ENCODE measurements around the gene SCGB3A1.

The SCGB3A1 gene, protein sequence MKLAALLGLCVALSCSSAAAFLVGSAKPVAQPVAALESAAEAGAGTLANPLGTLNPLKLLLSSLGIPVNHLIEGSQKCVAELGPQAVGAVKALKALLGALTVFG

GRCh38 chr5:180591311-180591887 is at the start of gene SCGB3A1:
SCGB3A1 (minus strand) TSS chr5:180591499; CDS start chr5:180591462, 37 bp downstream.
- no peak for DNase-seq

GRCh38 chr5:180640611-180640860 is 49.2 kb upstream of the SCGB3A1 start:
- no peak for DNase-seq

- DNase-seq, result no peak
Measured at GRCh38 chr5:180639741-180640610, 48.7 kb upstream of the SCGB3A1 start.

- DNase-seq, result no peak
Measured at GRCh38 chr5:180639287-180639686, 48.0 kb upstream of the SCGB3A1 start.

DNA sequence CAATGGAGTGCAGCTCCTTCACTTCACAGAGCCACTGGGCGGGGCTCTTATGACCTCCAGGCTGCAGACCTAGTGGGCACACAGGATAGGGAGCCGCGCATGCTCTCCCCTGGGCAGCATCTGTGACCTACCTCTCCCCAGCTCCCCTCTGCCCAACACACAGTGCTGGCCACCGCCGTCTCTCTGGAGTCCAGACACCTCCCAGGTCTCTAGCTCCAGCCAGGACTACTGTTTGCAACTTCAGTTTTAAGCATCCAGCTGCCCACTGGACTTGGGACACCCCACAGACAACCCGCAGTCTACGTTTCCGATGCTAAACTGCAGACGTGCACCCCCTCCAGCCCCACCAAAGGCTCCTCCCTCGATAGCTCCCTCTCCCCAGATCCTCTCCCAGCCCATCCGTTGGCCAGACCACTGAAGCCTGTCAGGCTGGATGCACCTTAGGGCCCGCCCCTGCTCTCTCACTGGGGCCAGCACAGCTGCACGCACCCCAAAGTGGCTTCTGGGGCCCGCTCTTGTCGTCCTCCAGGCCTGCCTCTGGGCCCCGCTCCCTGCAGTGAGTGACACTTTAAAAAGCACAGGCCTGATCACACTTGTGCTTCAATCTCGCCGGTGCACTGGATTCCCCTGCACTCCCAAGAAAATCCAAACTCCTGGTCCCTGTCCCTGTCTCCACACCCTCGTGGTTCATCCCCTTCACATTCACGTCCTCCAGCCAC is 46.8 kb upstream of the SCGB3A1 start:
- DNase-seq, result no peak

- no peak for DNase-seq
Measured at GRCh38 chr5:180636403-180637075, 45.2 kb upstream of the SCGB3A1 start.

GRCh38 chr5:180636016-180636402 is 44.7 kb upstream of the SCGB3A1 start:
- DNase-seq, result no peak

GRCh38 chr5:180633283-180634177 is 42.2 kb upstream of the SCGB3A1 start:
- DNase-seq, result no peak

GRCh38 chr5:180632768-180633167 is 41.5 kb upstream of the SCGB3A1 start:
- no peak for DNase-seq

DNA sequence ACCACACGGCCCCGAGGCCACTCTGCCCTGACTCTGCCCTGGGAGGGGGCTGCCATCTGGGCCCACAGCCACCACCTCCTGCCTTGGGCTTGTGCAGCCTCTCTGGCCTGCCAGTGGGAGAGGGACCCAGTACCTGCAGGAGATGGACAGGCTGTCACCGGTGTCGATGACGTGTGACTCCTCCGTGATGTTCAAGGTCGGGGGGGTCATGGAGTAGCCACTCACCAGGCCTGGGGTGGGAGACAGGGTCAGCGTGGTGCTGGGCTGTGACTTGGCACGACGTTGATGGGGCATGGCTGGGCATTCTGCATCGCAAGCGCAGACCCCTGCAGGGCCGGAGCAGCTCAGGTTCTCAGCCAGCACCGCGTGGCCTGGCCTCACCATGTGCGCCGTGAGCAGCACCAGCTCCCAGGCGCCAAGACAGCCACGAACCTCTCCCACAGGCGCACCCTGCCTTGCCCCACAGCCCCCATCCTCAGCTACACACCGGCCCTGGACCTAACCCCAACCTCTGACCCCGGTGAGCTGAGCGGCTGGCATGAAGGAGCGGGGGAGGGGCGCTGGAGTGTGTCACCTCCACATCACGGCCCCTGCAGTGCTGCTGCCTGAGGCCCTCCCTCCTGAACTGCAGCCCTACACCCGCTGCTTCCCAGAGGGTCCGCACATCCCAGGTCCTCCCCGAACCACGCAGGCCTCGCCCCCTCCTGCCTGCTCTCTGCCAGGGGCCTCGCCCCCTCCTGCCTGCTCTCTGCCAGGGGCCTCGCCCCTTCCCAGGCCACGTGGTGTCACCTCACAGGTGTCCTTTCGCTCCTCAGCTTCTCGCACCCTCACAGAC is 40.5 kb upstream of the SCGB3A1 start:
- no peak for DNase-seq

DNA sequence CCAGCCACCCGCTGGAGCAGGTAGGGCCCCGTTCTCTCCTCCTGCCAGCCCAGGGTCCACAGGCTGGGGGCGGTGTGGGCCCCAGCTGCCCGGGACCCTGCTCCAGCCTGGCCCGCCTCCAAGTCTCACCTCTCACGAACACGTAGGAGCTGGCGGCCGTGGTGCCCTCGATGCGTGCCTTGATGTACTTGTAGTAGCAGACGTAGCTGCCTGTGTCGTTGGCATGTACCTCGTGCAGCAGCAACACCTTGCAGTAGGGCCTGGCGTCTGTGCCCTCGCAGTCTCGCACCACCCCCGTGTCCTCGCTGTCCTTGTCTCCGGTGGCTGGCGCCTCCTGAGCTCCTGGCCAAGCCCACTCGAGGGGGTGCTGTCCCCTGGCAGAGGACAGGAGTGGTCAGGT is 39.1 kb upstream of the SCGB3A1 start:
- DNase-seq, result no peak

DNA sequence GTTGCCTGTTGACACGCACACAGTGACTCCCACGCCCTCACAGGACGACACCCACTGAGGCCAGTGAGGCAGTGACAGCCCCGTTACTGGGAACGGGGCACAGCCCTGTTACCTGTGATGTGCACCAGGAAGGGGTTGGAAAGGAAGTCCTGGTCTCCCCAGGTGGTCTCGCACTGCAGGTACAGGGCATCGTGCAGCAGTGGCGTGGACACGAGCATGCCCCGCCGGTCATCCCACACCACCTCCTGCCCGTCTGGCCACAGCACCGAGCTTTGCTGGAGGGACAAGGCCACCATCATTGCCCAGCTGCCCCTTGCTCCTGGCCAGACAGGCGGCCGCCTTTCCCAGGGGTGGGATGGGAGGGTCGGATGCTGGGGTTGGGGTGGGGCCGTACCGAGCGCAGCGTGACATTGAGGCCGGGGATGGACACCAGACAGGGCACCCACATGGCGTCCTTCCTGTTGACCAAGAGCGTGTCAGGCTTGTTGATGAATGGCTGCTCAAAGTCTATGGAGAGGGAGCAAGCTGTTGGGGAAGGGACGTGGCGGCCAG is 38.6 kb upstream of the SCGB3A1 start:
- no peak for DNase-seq

DNA sequence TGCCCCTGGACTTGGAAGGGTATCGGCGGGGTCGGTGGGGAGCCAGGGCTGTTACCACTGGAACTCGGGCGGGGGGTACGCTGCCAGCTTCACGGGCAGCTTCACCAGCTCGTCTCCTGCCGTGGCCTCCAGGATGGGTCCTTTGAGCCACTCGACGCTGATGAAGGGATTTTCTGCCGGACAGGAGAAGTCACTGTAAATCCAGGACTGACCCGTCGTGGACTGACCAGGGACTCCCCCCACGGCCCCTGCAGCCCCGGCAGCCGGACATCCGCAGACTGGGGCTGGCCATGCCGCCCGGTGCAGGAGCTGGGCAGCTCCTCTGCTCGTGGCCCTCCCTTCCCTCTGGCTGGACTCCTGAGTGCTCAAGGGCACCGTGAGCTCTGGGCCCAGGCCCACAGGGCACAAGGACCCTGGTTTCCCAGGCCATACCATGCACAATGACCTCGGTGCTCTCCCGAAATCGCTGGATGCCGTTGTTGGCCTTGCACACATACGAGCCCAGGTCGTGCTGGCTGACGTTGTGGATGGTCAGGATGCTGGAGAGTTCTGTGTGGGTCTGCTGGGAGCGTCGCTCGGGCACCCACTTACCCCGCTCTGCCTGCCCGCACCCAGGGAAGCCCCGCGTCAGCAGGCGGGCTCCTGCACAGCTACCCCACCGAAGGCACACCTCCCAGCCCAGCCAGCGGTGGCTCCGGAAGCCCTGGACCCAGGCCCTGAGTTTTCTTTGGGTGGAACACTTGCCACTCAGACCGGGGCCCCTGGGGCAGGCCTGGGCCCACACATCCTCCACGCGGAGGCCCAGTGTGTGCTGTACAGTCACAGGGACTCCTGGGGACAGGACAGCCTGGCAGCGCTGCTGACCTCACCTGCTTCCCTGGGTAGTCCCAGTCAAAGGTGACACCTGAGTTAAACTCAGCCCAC is 37.8 kb upstream of the SCGB3A1 start:
- no peak for DNase-seq

DNA sequence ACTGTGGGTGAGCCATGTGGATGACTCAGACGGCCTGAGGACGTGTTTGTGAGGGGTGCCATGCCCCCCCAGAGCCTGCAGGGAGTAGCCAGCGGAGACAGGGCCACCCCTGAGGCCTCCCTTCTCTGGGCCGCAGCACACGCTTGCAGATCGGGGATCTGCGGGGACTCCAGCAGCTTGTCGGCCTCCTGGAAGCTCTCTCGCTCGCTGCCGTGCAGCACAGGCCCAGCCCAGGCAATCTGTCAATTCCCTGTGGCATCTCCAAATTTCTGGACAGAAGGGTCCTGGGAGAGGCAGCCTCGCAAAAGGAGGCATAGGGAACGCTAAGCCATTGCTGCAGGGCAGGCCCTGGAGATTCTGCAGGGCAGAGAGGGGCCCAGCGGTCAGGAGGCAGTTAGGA is 36.9 kb upstream of the SCGB3A1 start:
- no peak for DNase-seq

DNA sequence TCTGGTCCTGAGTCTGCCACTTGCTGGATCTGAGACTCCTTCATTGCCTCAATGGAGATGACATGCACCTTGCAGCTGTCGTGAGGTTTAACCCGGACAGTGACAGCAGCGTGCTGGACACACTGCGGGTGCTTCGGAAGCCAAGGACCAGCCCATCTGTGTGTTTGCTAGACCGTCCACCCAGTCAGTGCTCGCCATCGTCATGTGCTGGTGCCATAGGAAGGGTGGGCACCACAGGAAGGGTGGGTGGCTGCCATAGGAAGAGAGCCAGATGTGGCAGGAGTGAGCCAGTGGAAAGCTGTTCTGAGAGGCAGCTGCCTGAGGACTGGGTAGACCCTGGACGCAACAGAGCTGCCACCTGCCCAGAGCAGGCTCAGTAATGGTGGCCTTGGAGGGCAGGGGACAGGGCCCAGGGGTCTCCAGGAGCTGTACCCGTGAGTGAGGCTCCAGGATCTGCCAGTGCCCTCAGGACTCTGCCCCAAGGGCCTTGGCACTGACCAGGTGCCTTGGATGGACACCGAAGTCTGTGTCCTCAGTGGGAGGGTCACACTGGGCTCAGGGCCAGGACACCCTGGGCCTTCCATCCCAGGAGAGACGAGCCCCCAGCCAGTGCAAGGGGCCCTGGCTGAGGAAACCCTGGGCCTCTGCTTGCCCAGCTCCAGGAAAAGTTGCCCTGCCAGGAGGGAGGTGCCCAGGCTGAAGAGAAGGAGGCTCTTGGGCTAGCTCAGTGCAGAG is 36.3 kb upstream of the SCGB3A1 start:
- no peak for DNase-seq

DNA sequence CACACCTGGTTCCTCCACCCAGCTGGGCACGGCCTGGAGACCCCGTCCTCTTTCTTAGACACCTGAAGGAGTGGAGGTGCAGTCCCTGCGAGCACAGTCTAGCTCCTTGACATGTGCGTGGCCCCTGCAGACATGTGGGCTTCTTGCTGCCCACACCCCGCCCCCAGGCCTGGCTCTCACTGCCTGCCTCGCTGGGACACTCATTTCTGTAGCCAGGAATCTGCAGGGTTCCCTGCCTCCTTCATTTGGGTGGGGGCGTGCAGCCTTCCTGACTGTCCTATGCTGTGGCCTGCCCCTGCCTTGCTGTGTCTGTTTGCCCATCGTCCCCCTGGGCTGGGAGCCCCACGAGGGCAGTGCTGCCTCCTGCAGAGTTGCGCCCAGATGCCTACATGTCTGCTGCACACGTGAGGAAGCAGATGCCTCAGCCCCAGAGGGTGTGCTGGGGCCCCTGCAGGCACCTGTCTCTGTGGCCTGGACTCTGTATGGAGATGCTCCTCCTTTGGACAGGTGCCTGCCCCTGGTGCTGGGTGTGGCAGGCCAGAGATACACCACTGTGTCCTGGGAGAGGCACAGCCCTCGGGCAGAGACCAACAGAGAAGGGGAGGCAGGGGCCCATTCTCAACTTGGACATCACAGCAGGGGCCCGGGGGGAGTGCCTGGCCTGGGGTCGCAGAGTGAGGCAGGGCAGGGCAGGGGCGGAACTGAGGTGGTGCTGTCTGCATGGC is 35.5 kb upstream of the SCGB3A1 start:
- DNase-seq, result no peak

GRCh38 chr5:180625791-180626660 is 34.7 kb upstream of the SCGB3A1 start:
- DNase-seq, result no peak
